C4-2B (cell line): ENCODE data around the gene TRMT61B.
A peak's percentile ranks its signal among the peaks of the same experiment; 100 is the strongest.

ENCODE experiments used
- H3K27ac ChIP-seq: fragments of 450-650 bp; 2 replicates; pipeline ENCODE4 v1.5.1; 2017
- CTCF ChIP-seq: fragments of 450-650 bp; conservative IDR thresholded peaks from 2 replicates; pipeline ENCODE4 v1.5.1; 2017; ENCODE audit warnings: mild to moderate bottlenecking
- ZFX ChIP-seq: fragments of 450-650 bp; IDR thresholded peaks from 2 replicates; pipeline ENCODE4 v1.6.1; 2017

TRMT61B gene

DNA sequence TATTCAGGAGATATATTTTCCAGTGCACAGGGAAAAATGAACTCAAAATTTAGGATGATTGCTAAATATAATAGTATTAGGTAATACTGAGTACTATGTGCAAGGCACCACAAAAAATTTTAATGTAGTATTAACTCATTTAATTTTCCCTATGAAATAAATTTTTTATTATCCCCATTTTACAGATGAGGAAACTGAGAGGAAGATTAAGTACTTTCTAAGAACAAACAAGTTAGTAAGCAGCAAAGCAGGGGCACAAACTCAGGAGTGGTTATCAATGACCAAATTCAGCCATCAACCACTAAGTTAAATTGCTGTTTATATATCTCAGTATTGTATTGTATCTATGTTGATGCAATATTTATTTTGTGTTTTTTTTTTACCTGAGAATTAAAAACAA, 45.2 kb downstream of the TRMT61B start:
- H3K27ac ChIP-seq: no peak overlapping the region
- TF ChIP-seq ZFX: no peak
- no peak for TF ChIP-seq CTCF

DNA sequence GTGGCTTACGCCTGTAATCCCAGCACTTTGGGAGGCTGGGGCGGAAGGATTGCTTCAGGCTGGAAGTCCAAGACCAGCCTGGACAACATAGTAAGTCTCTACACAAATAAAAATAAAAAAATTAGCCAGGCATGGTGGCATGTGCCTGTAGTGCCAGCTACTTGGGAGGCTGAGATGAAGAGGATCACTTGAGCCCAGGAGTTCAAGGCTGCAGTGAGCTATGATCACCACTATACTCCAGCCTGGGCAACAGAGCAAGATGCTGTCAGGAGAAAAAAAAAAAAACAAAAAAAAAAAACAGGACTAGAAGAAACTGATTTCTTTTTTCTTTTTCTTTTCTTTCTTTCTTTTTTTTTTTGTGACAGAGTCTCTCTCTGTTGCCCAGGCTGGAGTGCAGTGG, 45.9 kb downstream of the TRMT61B start:
- no peak overlapping the region for H3K27ac ChIP-seq
- TF ChIP-seq CTCF (no peak), ZFX (no peak)

- no peak overlapping the region for H3K27ac ChIP-seq
These were observed 48.1 kb downstream of the TRMT61B start for GRCh38 chr2:28822036-28822435.

GRCh38 chr2:28821295-28821958, 48.7 kb downstream of the TRMT61B start:
- H3K27ac ChIP-seq: no peak overlapping the region
- TF ChIP-seq ZFX (no peak), CTCF (peak; percentile 81)

More at GRCh38 chr2:28822036-28822435, 48.1 kb downstream of the TRMT61B start:
- TF ChIP-seq CTCF (no peak), ZFX (no peak)

DNA sequence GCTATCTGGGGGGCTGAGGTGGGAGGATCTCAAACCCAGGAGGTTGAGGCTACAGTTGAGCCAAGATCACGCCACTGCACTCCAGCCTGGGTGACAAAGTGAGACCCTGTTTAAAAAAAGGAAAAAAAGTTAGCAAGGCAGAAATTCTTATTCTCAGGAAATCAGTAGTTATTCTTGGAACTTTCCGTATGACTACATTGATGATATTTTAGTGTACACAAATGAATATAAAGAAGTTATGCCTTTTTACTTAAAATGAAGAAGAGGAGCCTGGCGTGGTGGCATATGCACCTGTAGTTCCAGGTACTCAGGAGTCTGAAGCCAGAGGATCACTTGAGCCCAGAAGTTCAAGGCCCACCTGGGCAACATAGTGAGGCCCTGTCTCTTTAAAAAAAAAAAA, 52.1 kb downstream of the TRMT61B start:
- H3K27ac ChIP-seq: no peak overlapping the region
- TF ChIP-seq ZFX: no peak
- no peak for TF ChIP-seq CTCF

GRCh38 chr2:28810384-28811285, 59.5 kb downstream of the TRMT61B start, which contains the start of gene SPDYA:
SPDYA (plus strand) TSS chr2:28810834; CDS start chr2:28816015, 5,181 bp downstream.
- no peak within 1 kb of the TSS for H3K27ac ChIP-seq
- no peak for TF ChIP-seq CTCF
- no peak for TF ChIP-seq ZFX

GRCh38 chr2:28809927-28810326, 60.2 kb downstream of the TRMT61B start:
- no peak overlapping the region for H3K27ac ChIP-seq
- TF ChIP-seq ZFX: no peak
- no peak for TF ChIP-seq CTCF
